Uterus (tissue), 2 donors: ENCODE data around the gene KRTAP2-2.

Source experiments
- POLR2A ChIP-seq, 2 donors: fragments of 450-650 bp; IDR thresholded peaks; one replicate each; pipeline ENCODE4 v1.6.1; 2016; ENCODE audit warnings: antibody characterized with exemption in 2 of 2, mild to moderate bottlenecking in 1 of 2, moderate library complexity in 1 of 2
- TF ChIP-seq, protein P1 (sequence below), 4 experiments: fragments of 200-600 bp in 2 of 4; fragments of 450-650 bp in 2 of 4; sonication (generic) in 2 of 4; IDR thresholded peaks; one replicate each; pipeline ENCODE4 v1.5.1; 2016 to 2019; ENCODE audit warnings: antibody characterized with exemption in 4 of 4, mild to moderate bottlenecking in 2 of 4, moderate library complexity in 1 of 4

GRCh38 chr17:41008811-41009210 is 46.2 kb downstream of the KRTAP2-2 start, which contains the start of gene KRTAP3-1:
- TF ChIP-seq POLR2A (IDR thresholded peaks at IDR 0.05), result no peak
- TF ChIP-seq, protein P1, sequence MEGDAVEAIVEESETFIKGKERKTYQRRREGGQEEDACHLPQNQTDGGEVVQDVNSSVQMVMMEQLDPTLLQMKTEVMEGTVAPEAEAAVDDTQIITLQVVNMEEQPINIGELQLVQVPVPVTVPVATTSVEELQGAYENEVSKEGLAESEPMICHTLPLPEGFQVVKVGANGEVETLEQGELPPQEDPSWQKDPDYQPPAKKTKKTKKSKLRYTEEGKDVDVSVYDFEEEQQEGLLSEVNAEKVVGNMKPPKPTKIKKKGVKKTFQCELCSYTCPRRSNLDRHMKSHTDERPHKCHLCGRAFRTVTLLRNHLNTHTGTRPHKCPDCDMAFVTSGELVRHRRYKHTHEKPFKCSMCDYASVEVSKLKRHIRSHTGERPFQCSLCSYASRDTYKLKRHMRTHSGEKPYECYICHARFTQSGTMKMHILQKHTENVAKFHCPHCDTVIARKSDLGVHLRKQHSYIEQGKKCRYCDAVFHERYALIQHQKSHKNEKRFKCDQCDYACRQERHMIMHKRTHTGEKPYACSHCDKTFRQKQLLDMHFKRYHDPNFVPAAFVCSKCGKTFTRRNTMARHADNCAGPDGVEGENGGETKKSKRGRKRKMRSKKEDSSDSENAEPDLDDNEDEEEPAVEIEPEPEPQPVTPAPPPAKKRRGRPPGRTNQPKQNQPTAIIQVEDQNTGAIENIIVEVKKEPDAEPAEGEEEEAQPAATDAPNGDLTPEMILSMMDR (IDR thresholded peaks at IDR 0.05), result no peak
